Endothelial cell (in vitro differentiated cells): ENCODE results near the gene RTCB. TPM values are rescaled to one million over a fixed set of nuclear protein-coding genes. Genes with fewer than 3 reads are reported as not detected.

Experiments
- DNase-seq: peaks from one replicate; pipeline ENCODE4 v3.0.0; 2021; ENCODE audit warnings: low spot score
- H3K27ac Mint-ChIP-seq: one replicate; pipeline ENCODE4 v1.8.0; 2021; ENCODE audit warnings: mixed read lengths, inconsistent platforms; ENCODE audit not compliant: unreplicated experiment
- H3K27me3 Mint-ChIP-seq: one replicate; pipeline ENCODE4 v1.8.0; 2021; ENCODE audit warnings: mild to moderate bottlenecking, moderate library complexity, mixed read lengths, inconsistent platforms; ENCODE audit not compliant: unreplicated experiment
- H3K36me3 Mint-ChIP-seq: one replicate; pipeline ENCODE4 v1.8.0; 2021; ENCODE audit warnings: mild to moderate bottlenecking, low read depth, mixed read lengths, inconsistent platforms; ENCODE audit not compliant: unreplicated experiment
- H3K4me1 Mint-ChIP-seq: one replicate; pipeline ENCODE4 v1.8.0; 2021; ENCODE audit warnings: mild to moderate bottlenecking, mixed read lengths, inconsistent platforms; ENCODE audit not compliant: unreplicated experiment
- H3K4me3 Mint-ChIP-seq: one replicate; pipeline ENCODE4 v1.8.0; 2021; ENCODE audit warnings: mild to moderate bottlenecking, mixed read lengths, inconsistent platforms; ENCODE audit not compliant: unreplicated experiment
- H3K9me3 Mint-ChIP-seq: one replicate; pipeline ENCODE4 v1.8.0; 2021; ENCODE audit warnings: mixed read lengths, inconsistent platforms; ENCODE audit not compliant: unreplicated experiment
- total RNA-seq: library from RNA; stranded (reverse); fragmentation: NEBNext Ultra II Directional; extraction: Animal tissue kit (Norgen Biotek cat#: 25700); gene quantifications from one replicate; pipeline ENCODE4 v1.2.1, GENCODE V29; 2021; ENCODE audit not compliant: unreplicated experiment
- TF ChIP-seq, protein P1 (sequence below): fragments of 200-600 bp; sonication (generic); IDR thresholded peaks from one replicate; pipeline ENCODE4 v1.5.0; 2021; ENCODE audit warnings: antibody characterized with exemption; ENCODE audit not compliant: unreplicated experiment

RTCB gene
- total RNA-seq, 1 donor from 2014 or later: 107 TPM

- Mint-ChIP-seq H3K9me3 (no peaks in the 10 kb centered on the region), H3K36me3 (peaks cover 9% of the 10 kb centered on the region), H3K4me1 (peaks cover 29% of the 10 kb centered on the region), H3K4me3 (no peak overlapping the region), H3K27me3 (peaks cover 2% of the 10 kb centered on the region), H3K27ac (no peak overlapping the region)
- TF ChIP-seq, protein P1, sequence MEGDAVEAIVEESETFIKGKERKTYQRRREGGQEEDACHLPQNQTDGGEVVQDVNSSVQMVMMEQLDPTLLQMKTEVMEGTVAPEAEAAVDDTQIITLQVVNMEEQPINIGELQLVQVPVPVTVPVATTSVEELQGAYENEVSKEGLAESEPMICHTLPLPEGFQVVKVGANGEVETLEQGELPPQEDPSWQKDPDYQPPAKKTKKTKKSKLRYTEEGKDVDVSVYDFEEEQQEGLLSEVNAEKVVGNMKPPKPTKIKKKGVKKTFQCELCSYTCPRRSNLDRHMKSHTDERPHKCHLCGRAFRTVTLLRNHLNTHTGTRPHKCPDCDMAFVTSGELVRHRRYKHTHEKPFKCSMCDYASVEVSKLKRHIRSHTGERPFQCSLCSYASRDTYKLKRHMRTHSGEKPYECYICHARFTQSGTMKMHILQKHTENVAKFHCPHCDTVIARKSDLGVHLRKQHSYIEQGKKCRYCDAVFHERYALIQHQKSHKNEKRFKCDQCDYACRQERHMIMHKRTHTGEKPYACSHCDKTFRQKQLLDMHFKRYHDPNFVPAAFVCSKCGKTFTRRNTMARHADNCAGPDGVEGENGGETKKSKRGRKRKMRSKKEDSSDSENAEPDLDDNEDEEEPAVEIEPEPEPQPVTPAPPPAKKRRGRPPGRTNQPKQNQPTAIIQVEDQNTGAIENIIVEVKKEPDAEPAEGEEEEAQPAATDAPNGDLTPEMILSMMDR: no peak
- DNase-seq: no peak
Measured at GRCh38 chr22:32410459-32410858, 1.6 kb downstream of the RTCB start.

- DNase-seq: no peak
- H3K4me1 Mint-ChIP-seq: peaks cover 29% of the 10 kb centered on the region
- TF ChIP-seq, protein P1: no peak
- peaks cover 11% of the 10 kb centered on the region for H3K36me3 Mint-ChIP-seq
- H3K27ac Mint-ChIP-seq: no peak overlapping the region
- H3K27me3 Mint-ChIP-seq: peaks cover 2% of the 10 kb centered on the region
- peak overlapping the region; percentile 37 for H3K4me3 Mint-ChIP-seq
- no peaks in the 10 kb centered on the region for H3K9me3 Mint-ChIP-seq
Measured at GRCh38 chr22:32409977-32410376, 2.1 kb downstream of the RTCB start.

DNA sequence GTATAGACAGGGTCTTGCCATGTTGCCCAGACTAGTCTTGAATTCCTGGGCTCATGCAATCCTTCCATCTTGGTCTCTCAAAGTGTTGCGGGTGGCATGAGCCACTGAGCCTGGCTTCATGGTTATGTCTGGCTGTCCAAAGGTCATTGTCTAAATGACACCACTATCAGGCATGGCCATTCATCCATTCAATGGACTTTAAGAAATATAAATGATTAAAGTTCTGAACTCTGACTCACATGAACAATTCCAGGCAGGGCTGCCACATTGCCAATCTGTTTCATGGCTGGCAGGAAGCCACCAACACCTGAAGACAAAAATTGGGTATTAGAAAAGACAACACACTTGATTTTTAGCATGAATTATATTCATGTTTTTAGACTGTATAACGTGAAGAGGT lies 4.1 kb downstream of the RTCB start:
- H3K27ac Mint-ChIP-seq: no peak overlapping the region
- TF ChIP-seq, protein P1: no peak
- H3K4me3 Mint-ChIP-seq: no peak overlapping the region
- peaks cover 13% of the 10 kb centered on the region for H3K36me3 Mint-ChIP-seq
- H3K4me1 Mint-ChIP-seq: peaks cover 21% of the 10 kb centered on the region
- no peak for DNase-seq
- no peaks in the 10 kb centered on the region for H3K9me3 Mint-ChIP-seq
- no peaks in the 10 kb centered on the region for H3K27me3 Mint-ChIP-seq

- H3K4me3 Mint-ChIP-seq: no peak overlapping the region
- H3K4me1 Mint-ChIP-seq: peaks cover 18% of the 10 kb centered on the region
- no peak for DNase-seq
- H3K36me3 Mint-ChIP-seq: peaks cover 13% of the 10 kb centered on the region
- no peak overlapping the region for H3K27ac Mint-ChIP-seq
- H3K27me3 Mint-ChIP-seq: no peaks in the 10 kb centered on the region
- no peaks in the 10 kb centered on the region for H3K9me3 Mint-ChIP-seq
- TF ChIP-seq, protein P1: no peak
Measured at GRCh38 chr22:32407312-32407711, 4.7 kb downstream of the RTCB start.

DNA sequence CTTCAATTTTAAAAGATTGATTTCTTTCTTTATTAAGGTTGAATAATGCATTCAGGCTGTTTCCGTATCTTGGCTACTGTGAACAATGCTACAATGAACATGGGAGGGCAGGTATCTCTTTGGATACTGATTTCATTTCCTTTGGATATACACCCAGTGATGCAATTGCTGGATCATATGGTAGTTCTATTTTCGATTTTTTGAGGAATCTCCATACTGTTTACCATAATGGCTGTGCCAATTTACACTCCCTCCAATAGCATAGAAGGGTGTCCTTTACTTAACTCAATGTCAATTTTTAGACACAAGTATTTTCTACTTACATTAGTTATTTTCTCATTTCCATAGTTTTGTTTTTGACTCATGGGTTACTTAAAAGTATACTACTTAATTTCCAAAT lies 8.0 kb downstream of the RTCB start:
- Mint-ChIP-seq H3K36me3 (peaks cover 26% of the 10 kb centered on the region), H3K27ac (no peak overlapping the region), H3K27me3 (no peaks in the 10 kb centered on the region), H3K9me3 (no peaks in the 10 kb centered on the region), H3K4me3 (no peak overlapping the region), H3K4me1 (peaks cover 5% of the 10 kb centered on the region)
- TF ChIP-seq, protein P1: no peak
- DNase-seq: no peak
